ENCODE results near the gene SYT6.

The SYT6 gene

GRCh38 chr1:114099268-114099667 is 54.4 kb downstream of the SYT6 start:
- Histone ChIP-seq H3K4me3 (ENCODE audit: low read depth, low read length) (no peak overlapping the region), H3K27me3 (no peaks in the 10 kb centered on the region), H3K4me1 (peaks cover 6% of the 10 kb centered on the region; the same call in 1 of the 2 replicates), H3K36me3 (no peaks in the 10 kb centered on the region), H3K9me3 (no peaks in the 10 kb centered on the region)
- TF ChIP-seq CTCF (IDR thresholded peaks at IDR 0.05; ENCODE audit: low read depth, low read length), result no peak
- DNase-seq, result no peak

- no peak overlapping the region for H3K4me3 ChIP-seq (ENCODE audit: low read depth, low read length)
- no peak for DNase-seq
- H3K36me3 ChIP-seq, result no peaks in the 10 kb centered on the region
- TF ChIP-seq CTCF (IDR thresholded peaks at IDR 0.05; ENCODE audit: low read depth, low read length), result no peak
- H3K4me1 ChIP-seq, result peaks cover 6% of the 10 kb centered on the region; the same call in 1 of the 2 replicates
- no peaks in the 10 kb centered on the region for H3K9me3 ChIP-seq
- no peaks in the 10 kb centered on the region; the same call in 1 of the 2 replicates for H3K27me3 ChIP-seq
Observed at GRCh38 chr1:114097109-114097508, 56.6 kb downstream of the SYT6 start.

- no peak for TF ChIP-seq CTCF (IDR thresholded peaks at IDR 0.05; ENCODE audit: low read depth, low read length)
- H3K4me3 ChIP-seq (ENCODE audit: low read depth, low read length), result no peak overlapping the region
- H3K36me3 ChIP-seq, result no peaks in the 10 kb centered on the region
- peaks cover 4% of the 10 kb centered on the region; the same call in 1 of the 2 replicates for H3K27me3 ChIP-seq
- no peak for DNase-seq
- H3K9me3 ChIP-seq, result no peaks in the 10 kb centered on the region
- peaks cover 6% of the 10 kb centered on the region; the same call in 1 of the 2 replicates for H3K4me1 ChIP-seq
Observed at GRCh38 chr1:114094675-114095074, 59.0 kb downstream of the SYT6 start.

GRCh38 chr1:114094363-114094634 is 59.4 kb downstream of the SYT6 start:
- Histone ChIP-seq H3K4me3 (ENCODE audit: low read depth, low read length) (no peak overlapping the region), H3K36me3 (no peaks in the 10 kb centered on the region), H3K27me3 (peaks cover 4% of the 10 kb centered on the region; the same call in 1 of the 2 replicates), H3K4me1 (peaks cover 6% of the 10 kb centered on the region; the same call in 1 of the 2 replicates), H3K9me3 (no peaks in the 10 kb centered on the region)
- no peak for TF ChIP-seq CTCF (IDR thresholded peaks at IDR 0.05; ENCODE audit: low read depth, low read length)
- DNase-seq, result no peak

GRCh38 chr1:114093624-114094362 is 59.9 kb downstream of the SYT6 start:
- H3K4me3 ChIP-seq (ENCODE audit: low read depth, low read length), result no peak overlapping the region
- DNase-seq, result no peak
- no peaks in the 10 kb centered on the region for H3K36me3 ChIP-seq
- peaks cover 4% of the 10 kb centered on the region; the same call in 1 of the 2 replicates for H3K27me3 ChIP-seq
- H3K9me3 ChIP-seq, result no peaks in the 10 kb centered on the region
- H3K4me1 ChIP-seq, result peaks cover 6% of the 10 kb centered on the region; the same call in 1 of the 2 replicates
- 0 out of 2 replicates have a peak, but pooled peaks have one; percentile 11 for TF ChIP-seq CTCF (IDR thresholded peaks at IDR 0.05; ENCODE audit: low read depth, low read length)

Measured in BE2C (cell line).